Hypothalamus (tissue), 51 donors: Measurements from ENCODE around the gene FBXW7.
A peak's percentile ranks its signal among the peaks of the same experiment; 100 is the strongest.

Source experiments
- DNase-seq, 51 donors: peaks; one replicate each; lab custom pipeline; 2025; lab: John Stamatoyannopoulos, UW

The FBXW7 gene

GRCh38 chr4:152296386-152296785 lies 239.5 kb downstream of the FBXW7 start:
- no peak for DNase-seq

DNA sequence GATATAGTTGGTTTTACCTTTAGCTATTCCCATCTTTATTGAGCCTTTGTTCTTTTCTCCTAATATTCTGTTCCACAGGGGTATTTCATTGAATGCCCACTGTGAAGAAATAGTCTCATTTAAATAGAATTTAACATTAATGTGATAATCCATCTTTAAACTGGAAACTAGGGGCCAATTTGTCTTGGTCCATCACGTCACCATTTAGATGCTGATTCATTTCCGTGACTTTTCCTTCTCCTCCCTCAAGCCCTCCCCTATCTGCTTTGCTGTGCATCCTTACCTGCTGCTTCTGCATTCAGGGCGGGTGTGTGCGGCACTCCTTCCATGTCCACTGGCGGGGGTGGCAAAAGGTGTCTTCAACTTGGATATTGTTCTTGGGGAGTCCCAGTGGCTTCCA lies 241.1 kb downstream of the FBXW7 start:
- no peak for DNase-seq

- no peak for DNase-seq
These were observed 241.6 kb downstream of the FBXW7 start for GRCh38 chr4:152294331-152294730.

GRCh38 chr4:152293527-152293926 lies 242.4 kb downstream of the FBXW7 start:
- no peak for DNase-seq

GRCh38 chr4:152290366-152290921 lies 245.4 kb downstream of the FBXW7 start:
- DNase-seq = peak in 1 of 51 donors; percentile 53

- DNase-seq = peak in 1 of 51 donors; percentile 53
These were observed 246.0 kb downstream of the FBXW7 start for GRCh38 chr4:152289941-152290340.

DNA sequence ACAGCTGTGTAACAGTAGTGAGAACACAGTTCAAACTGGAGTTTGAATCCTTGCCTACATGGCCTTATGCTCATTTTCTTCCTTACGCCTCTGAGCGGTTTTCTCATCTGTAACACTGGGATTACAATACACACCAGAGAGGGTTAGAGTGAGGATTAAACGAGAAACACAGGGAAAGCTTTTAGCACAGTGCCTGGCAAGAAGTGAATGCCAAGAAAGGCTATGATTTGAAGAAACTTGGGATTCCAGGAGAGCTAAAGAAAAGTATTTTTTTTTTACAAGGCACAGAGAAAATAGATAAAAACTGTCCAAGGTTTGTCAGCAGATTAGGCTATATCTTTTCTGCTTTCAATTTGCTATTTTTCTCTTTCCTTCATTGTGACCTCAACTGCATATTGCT lies 246.4 kb downstream of the FBXW7 start:
- no peak for DNase-seq

GRCh38 chr4:152283801-152284470 lies 252.0 kb downstream of the FBXW7 start:
- DNase-seq = peak in 1 of 51 donors; percentile 25

- DNase-seq = no peak
These were observed 254.1 kb downstream of the FBXW7 start for GRCh38 chr4:152281822-152282221.

DNA sequence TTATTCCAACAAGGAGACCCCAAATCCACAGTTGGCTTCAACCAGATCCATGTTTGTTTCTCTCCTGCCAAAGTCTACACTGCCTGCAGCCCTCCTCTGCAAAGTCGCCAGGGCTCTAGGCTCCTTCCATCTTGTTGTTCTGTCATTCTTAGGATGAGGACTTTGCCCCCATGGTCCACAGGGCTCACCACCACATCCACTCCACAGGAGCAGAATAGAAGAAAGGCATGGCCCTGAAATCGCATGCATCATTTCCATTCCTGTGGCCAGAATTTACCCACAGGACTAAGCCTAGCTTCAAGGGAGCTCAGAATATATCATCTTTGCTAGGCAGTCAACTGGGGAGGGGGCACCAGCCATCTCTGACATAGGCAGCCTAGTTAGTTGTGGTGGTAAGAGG lies 254.7 kb downstream of the FBXW7 start:
- DNase-seq = no peak

- DNase-seq = no peak
These were observed 256.7 kb downstream of the FBXW7 start for GRCh38 chr4:152279234-152279566.

DNA sequence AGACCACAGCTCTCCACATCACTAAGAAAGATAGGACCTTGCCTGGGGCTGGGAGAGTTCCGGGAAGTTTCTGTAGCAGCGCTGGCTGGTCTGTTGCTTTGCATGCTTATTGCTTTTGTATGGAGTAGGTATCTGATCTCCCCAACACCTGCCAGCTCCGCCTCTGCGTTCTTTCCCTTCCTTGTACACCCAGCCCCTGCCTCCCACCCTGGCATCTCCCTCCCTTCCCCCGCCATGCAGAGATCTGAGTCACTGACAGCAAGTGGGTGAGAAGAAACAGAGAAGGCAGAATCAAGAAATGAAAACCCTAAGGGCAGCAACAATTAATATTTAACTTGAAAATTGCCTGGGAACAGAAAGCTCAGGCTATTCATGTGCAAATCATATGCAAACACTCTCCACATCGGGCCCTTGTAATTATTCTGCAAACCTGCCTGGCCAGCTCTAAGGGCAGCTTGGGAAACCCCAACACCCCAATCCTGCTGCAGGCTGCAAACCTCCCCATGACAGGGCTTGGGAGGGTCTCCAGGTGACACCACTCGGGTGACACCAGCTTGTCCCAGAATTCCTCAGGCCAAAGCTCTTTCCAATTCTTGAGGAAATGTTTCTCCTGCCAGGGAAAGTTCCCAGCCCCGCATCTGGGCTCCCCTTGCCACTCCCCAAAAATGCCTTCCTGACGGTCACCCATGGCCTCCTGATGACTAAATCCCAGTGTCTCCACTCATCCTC lies 257.2 kb downstream of the FBXW7 start:
- DNase-seq = peak in 6 of 51 donors; percentile 1 to 66 (median 13)

- no peak for DNase-seq
These were observed 257.8 kb downstream of the FBXW7 start for GRCh38 chr4:152278172-152278504.

DNA sequence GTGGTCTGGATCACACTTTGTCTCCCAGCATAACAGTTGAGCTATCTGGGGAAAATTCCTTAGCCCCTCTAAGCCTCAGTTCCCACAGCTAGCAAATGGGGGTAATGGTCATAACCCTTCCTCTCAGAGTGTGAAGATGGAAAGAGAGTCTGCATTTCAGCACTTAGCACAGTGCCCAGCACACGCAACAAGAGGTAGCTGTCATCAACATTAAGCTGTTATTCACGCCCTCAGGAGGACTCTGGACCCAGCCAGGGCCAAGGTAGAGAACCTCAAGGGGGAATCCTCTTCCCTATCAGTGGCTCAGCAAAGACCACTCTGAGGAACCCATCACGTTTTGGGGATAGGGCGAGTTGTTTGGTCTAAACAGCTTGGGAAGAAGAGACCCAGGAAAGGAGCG lies 258.6 kb downstream of the FBXW7 start:
- no peak for DNase-seq

DNA sequence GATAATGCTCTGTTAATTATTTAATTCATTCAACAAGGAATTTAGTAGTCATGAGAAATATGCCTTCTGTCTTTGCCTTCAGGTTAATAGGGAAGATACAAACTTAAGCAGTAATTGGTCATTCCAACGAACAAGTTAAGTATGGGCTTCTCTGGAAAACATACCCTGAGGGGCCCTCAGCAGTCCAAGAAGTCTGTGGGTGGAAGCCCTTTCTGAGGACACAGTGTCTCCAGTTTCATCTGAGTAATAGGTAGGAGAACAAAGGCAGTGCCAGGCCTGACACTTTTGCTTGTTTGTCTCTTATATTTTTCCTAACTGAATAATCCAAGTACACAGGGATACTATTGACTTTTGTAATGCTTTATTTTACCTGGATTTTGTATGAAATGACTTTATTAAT lies 262.5 kb downstream of the FBXW7 start:
- DNase-seq = no peak
